Lower leg skin (tissue), 4 donors: ENCODE results near the gene FAM118A. TPM values are rescaled to one million over a fixed set of nuclear protein-coding genes. Genes with fewer than 3 reads are reported as not detected.
"Not testable (repeated sequence)": the region's sequence is repeated elsewhere in the genome, so short reads cannot be mapped to it uniquely, and the experiment has no call there.

Experiments
- DNase-seq, 2 donors: peaks; one replicate each; pipeline ENCODE4 v3.0.0-alpha.2; 2019; ENCODE audit warnings: low spot score in 2 of 2
- H3K4me3 ChIP-seq: fragments of 200-600 bp; sonication (generic); 2 replicates; pipeline ENCODE4 v1.5.1; 2017; ENCODE audit warnings: mild to moderate bottlenecking, low read depth; ENCODE audit not compliant: poor library complexity, severe bottlenecking
- POLR2A ChIP-seq, 2 donors: fragments of 450-650 bp; IDR thresholded peaks; one replicate each; pipeline ENCODE4 v1.6.1; 2016 to 2017; ENCODE audit warnings: antibody characterized with exemption in 2 of 2, mild to moderate bottlenecking in 1 of 2, moderate library complexity in 1 of 2
- WGBS, 2 donors: methylation state at CpG; one replicate each; pipeline ENCODE4 v1.1.5; 2018; 5-methylcytosine and 5-hydroxymethylcytosine counted together
- intact Hi-C: fragments of 100-400 bp; cut with DNase I; formaldehyde crosslinking; loops from one replicate; pipeline ENCODE4 v1.15.0; 2023; ENCODE audit warnings: low total_unique reads
- total RNA-seq, 4 donors: library from RNA; depleted of rRNA; stranded (reverse); fragments of >200 nt; gene quantifications; one replicate each; pipeline ENCODE4 v1.1.0, GENCODE V29; 2016
- TF ChIP-seq, protein P1 (sequence below), 3 donors: fragments of 450-650 bp; IDR thresholded peaks; one replicate each; pipeline ENCODE4 v1.5.1; 2016; ENCODE audit warnings: antibody characterized with exemption in 3 of 3, mild to moderate bottlenecking in 3 of 3, moderate library complexity in 2 of 3

FAM118A gene
- total RNA-seq, 4 donors from 2014 or later: 11.9 to 40.7 (median 25.0) TPM

- no peak for TF ChIP-seq POLR2A (IDR thresholded peaks at IDR 0.05)
- TF ChIP-seq, protein P1, sequence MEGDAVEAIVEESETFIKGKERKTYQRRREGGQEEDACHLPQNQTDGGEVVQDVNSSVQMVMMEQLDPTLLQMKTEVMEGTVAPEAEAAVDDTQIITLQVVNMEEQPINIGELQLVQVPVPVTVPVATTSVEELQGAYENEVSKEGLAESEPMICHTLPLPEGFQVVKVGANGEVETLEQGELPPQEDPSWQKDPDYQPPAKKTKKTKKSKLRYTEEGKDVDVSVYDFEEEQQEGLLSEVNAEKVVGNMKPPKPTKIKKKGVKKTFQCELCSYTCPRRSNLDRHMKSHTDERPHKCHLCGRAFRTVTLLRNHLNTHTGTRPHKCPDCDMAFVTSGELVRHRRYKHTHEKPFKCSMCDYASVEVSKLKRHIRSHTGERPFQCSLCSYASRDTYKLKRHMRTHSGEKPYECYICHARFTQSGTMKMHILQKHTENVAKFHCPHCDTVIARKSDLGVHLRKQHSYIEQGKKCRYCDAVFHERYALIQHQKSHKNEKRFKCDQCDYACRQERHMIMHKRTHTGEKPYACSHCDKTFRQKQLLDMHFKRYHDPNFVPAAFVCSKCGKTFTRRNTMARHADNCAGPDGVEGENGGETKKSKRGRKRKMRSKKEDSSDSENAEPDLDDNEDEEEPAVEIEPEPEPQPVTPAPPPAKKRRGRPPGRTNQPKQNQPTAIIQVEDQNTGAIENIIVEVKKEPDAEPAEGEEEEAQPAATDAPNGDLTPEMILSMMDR (IDR thresholded peaks at IDR 0.05): no peak
- H3K4me3 ChIP-seq: no peak overlapping the region
- no peak for DNase-seq
- 78 to 85% methylated on average over 15 to 16 of the region's 16 CpGs for WGBS, 2 donors
- intact Hi-C loops: no loop called here
Observed at GRCh38 chr22:45270095-45271020, 39.4 kb upstream of the FAM118A start.

DNA sequence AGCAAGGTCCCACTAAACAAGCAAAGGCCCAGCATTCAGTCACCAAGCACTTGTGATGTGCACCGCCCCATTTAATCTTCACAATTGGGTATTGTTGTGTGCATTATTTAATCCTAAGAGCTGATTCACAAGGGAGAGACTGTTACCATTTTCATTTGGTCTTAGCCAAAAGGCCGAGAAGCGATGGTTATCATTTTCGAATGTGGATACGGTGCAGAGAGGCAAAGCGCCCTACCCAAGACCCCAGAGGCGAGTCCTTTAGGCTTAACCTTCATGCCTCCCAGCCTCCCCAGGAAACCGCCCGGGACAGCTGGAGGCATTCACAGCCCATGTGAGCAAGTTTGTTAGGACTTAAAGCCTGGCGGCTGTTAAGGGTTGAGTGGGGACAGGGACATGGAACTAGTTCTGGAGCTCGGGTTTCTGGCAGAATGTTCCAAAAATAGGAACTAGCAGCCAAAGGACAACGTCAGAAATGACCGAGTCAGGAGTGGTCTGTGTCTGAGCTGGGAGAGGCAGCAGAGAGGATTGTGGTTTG is 38.0 kb upstream of the FAM118A start:
- 39 to 59% methylated on average over 13 of the region's 13 CpGs for WGBS, 2 donors
- no peak for TF ChIP-seq POLR2A (IDR thresholded peaks at IDR 0.05)
- TF ChIP-seq, protein P1 (IDR thresholded peaks at IDR 0.05): no peak
- no peak overlapping the region for H3K4me3 ChIP-seq
- DNase-seq: peak in 1 of 2 donors; percentile 64
- intact Hi-C loops: no loop called here

DNA sequence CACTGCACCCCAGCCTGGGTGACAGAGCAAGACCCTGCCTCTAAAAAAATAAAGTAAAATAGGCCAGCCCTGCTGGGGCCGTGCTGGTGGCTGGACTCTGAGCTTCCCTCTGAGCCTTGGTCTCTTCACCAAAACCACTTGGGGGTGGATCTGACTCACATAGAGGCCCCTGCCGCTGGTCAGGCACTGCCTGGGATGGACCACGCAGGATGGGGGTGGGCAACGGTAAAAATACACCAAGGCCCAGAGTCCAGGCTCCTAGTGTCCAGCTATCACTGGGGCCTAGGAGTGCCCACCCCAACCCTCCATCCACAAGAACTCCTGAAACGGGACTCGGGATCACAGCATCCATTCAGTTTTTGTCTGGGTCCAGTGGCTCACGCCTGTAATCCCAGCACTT is 37.2 kb upstream of the FAM118A start:
- no peak overlapping the region for H3K4me3 ChIP-seq
- intact Hi-C loops: no loop called here
- TF ChIP-seq, protein P1 (IDR thresholded peaks at IDR 0.05): no peak
- no peak for TF ChIP-seq POLR2A (IDR thresholded peaks at IDR 0.05)
- no peak for DNase-seq
- 87 to 91% methylated on average over 7 of the region's 7 CpGs for WGBS, 2 donors

GRCh38 chr22:45273452-45274075 is 36.2 kb upstream of the FAM118A start:
- H3K4me3 ChIP-seq: no peak overlapping the region
- 83 to 87% methylated on average over 14 to 15 of the region's 15 CpGs for WGBS, 2 donors
- intact Hi-C loops: no loop called here
- no peak for TF ChIP-seq POLR2A (IDR thresholded peaks at IDR 0.05)
- TF ChIP-seq, protein P1 (IDR thresholded peaks at IDR 0.05): no peak
- DNase-seq: no peak

GRCh38 chr22:45276507-45277105 is 33.1 kb upstream of the FAM118A start:
- intact Hi-C loops: no loop called here
- TF ChIP-seq, protein P1 (IDR thresholded peaks at IDR 0.05): no peak
- no peak for TF ChIP-seq POLR2A (IDR thresholded peaks at IDR 0.05)
- 83 to 90% methylated on average over 12 of the region's 12 CpGs for WGBS, 2 donors
- DNase-seq: no peak
- no peak overlapping the region for H3K4me3 ChIP-seq

- WGBS, 2 donors: 85% methylated on average over 7 of the region's 7 CpGs
- DNase-seq, intact Hi-C loops, H3K4me3 ChIP-seq: not testable (repeated sequence)
Observed at GRCh38 chr22:45277720-45278119, 32.0 kb upstream of the FAM118A start.
